Cardiac muscle cell (in vitro differentiated cells and primary cell): ENCODE data around the gene YWHAB. TPM values are rescaled to one million over a fixed set of nuclear protein-coding genes. Genes with fewer than 3 reads are reported as not detected.

Experiments used
- DNase-seq, 2 donors: peaks; one replicate each; pipeline versions ENCODE4 v3.0.0 to v3.0.0-alpha.2; 2010 to 2017; ENCODE audit warnings: low read depth in 1 of 2, low spot score in 1 of 2
- H3K27ac ChIP-seq: fragments of 200-600 bp; sonication (generic); 2 replicates; pipeline ENCODE4 v1.5.1; 2016
- H3K27me3 ChIP-seq: fragments of 200-600 bp; sonication (generic); 2 replicates; pipeline ENCODE4 v1.6.0; 2016; ENCODE audit warnings: control low read depth
- H3K36me3 ChIP-seq: fragments of 200-600 bp; sonication (generic); 2 replicates; pipeline ENCODE4 v1.5.1; 2016; ENCODE audit warnings: control low read depth
- H3K4me1 ChIP-seq: fragments of 200-600 bp; sonication (generic); 2 replicates; pipeline ENCODE4 v1.8.1; 2017; ENCODE audit warnings: low read depth, mild to moderate bottlenecking, mixed run types
- H3K4me3 ChIP-seq: fragments of 200-600 bp; sonication (generic); 2 replicates; pipeline ENCODE4 v1.5.1; 2016; ENCODE audit warnings: mild to moderate bottlenecking
- H3K9me3 ChIP-seq: fragments of 200-600 bp; sonication (generic); 2 replicates; pipeline ENCODE4 v1.5.1; 2017; ENCODE audit warnings: low read depth, mild to moderate bottlenecking, control low read depth
- polyA plus RNA-seq: library from polyadenylated mRNA; unstranded; fragments of >200 nt; fragmentation: Nextera tagmentation; extraction: Ambion mirVana; gene quantifications from 2 replicates; pipeline ENCODE4 v1.2.1, GENCODE V29; 2016
- total RNA-seq: library from RNA; depleted of rRNA; stranded (reverse); fragments of >200 nt; gene quantifications from 2 replicates; pipeline ENCODE4 v1.2.3, GENCODE V29; 2016
- TF ChIP-seq, protein P1 (sequence below): IDR thresholded peaks from 2 replicates; pipeline ENCODE4 v1.5.1; 2012; ENCODE audit warnings: low read depth, mild to moderate bottlenecking, low read length

The YWHAB gene
- total and polyA plus RNA-seq, 2 experiments from 2014 or later: 66.0 to 242 TPM

DNA sequence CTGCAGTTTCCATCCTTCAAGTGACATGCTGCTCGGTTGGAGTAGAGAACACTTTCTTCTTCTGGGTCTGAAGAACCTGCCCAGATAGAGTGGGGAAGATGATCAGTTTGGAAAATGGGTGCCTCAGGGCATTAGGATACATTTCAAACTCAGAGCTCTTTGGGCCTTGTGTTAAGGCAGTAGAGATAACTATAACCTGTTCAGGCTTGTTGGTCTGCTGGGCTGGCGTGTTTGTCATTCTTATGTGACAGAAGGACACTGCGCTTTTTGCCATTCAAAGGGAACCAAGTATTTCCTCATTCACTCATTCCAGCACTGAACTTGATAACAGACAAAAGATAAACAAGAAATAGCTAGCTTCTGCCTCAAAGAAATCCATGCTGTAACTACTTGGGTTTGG, 70.9 kb downstream of the YWHAB start:
- peaks cover 48% of the 10 kb centered on the region for H3K36me3 ChIP-seq
- no peak overlapping the region for H3K27ac ChIP-seq
- peaks cover 10% of the 10 kb centered on the region for H3K4me1 ChIP-seq
- no peaks in the 10 kb centered on the region for H3K27me3 ChIP-seq
- TF ChIP-seq, protein P1, sequence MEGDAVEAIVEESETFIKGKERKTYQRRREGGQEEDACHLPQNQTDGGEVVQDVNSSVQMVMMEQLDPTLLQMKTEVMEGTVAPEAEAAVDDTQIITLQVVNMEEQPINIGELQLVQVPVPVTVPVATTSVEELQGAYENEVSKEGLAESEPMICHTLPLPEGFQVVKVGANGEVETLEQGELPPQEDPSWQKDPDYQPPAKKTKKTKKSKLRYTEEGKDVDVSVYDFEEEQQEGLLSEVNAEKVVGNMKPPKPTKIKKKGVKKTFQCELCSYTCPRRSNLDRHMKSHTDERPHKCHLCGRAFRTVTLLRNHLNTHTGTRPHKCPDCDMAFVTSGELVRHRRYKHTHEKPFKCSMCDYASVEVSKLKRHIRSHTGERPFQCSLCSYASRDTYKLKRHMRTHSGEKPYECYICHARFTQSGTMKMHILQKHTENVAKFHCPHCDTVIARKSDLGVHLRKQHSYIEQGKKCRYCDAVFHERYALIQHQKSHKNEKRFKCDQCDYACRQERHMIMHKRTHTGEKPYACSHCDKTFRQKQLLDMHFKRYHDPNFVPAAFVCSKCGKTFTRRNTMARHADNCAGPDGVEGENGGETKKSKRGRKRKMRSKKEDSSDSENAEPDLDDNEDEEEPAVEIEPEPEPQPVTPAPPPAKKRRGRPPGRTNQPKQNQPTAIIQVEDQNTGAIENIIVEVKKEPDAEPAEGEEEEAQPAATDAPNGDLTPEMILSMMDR: no peak
- no peak overlapping the region for H3K4me3 ChIP-seq
- no peak for DNase-seq
- no peaks in the 10 kb centered on the region for H3K9me3 ChIP-seq

Other genes with a start within 250 kb of the YWHAB start
- gene ADA, start 234.0 kb upstream of the YWHAB start, total RNA-seq: 10.0 and 18.9 TPM in 2 replicates
- gene ADA, start 234.0 kb upstream of the YWHAB start, polyA plus RNA-seq: 16.7 and 28.6 TPM in 2 replicates
- not detected in 2 replicates for gene CCN5, start 170.3 kb upstream of the YWHAB start, total RNA-seq
- gene CCN5, start 170.3 kb upstream of the YWHAB start, polyA plus RNA-seq: 0.20 TPM in 1 of 2 replicates, not detected in the other
- gene KCNK15, start 139.8 kb upstream of the YWHAB start, total RNA-seq: 0.07 TPM in 1 of 2 replicates, not detected in the other
- gene KCNK15, start 139.8 kb upstream of the YWHAB start, polyA plus RNA-seq: 0.32 TPM in 1 of 2 replicates, not detected in the other
- 4.3 and 5.3 TPM in 2 replicates for gene RIMS4, start 75.2 kb upstream of the YWHAB start, total RNA-seq
- gene RIMS4, start 75.2 kb upstream of the YWHAB start, polyA plus RNA-seq: 2.0 and 3.6 TPM in 2 replicates
- 15.3 and 36.0 TPM in 2 replicates for gene PABPC1L, start 24.4 kb downstream of the YWHAB start, total RNA-seq
- 14.9 and 17.2 TPM in 2 replicates for gene PABPC1L, start 24.4 kb downstream of the YWHAB start, polyA plus RNA-seq
- gene TOMM34, start 74.7 kb downstream of the YWHAB start, total RNA-seq: 79.2 and 80.0 TPM in 2 replicates
- 107 and 130 TPM in 2 replicates for gene TOMM34, start 74.7 kb downstream of the YWHAB start, polyA plus RNA-seq
- 9.7 and 16.0 TPM in 2 replicates for gene STK4, start 80.8 kb downstream of the YWHAB start, total RNA-seq
- 18.0 and 19.1 TPM in 2 replicates for gene STK4, start 80.8 kb downstream of the YWHAB start, polyA plus RNA-seq
- not detected in 2 replicates for gene KCNS1, start 215.4 kb downstream of the YWHAB start, total RNA-seq
- 0.19 TPM in 1 of 2 replicates, not detected in the other for gene KCNS1, start 215.4 kb downstream of the YWHAB start, polyA plus RNA-seq
- gene WFDC5, start 229.5 kb downstream of the YWHAB start, total RNA-seq: not detected in 2 replicates
- gene WFDC5, start 229.5 kb downstream of the YWHAB start, polyA plus RNA-seq: not detected in 2 replicates
- gene WFDC12, start 238.8 kb downstream of the YWHAB start, total RNA-seq: not detected in 2 replicates
- not detected in 2 replicates for gene WFDC12, start 238.8 kb downstream of the YWHAB start, polyA plus RNA-seq